Esophagus muscularis mucosa (tissue), 2 donors: ENCODE results near the gene SEMA5B.

Experiments
- POLR2A ChIP-seq: fragments of 450-650 bp; IDR thresholded peaks from one replicate; pipeline ENCODE4 v1.6.1; 2017; ENCODE audit warnings: antibody characterized with exemption, moderate library complexity, mild to moderate bottlenecking, low read depth
- POLR2AphosphoS5 ChIP-seq, 2 donors: sonication (generic); formaldehyde crosslinking; IDR thresholded peaks; one replicate each; pipeline ENCODE4 v1.6.1; 2017; ENCODE audit warnings: antibody characterized with exemption in 2 of 2

- TF ChIP-seq POLR2AphosphoS5 (IDR thresholded peaks at IDR 0.05): no peak
- no peak for TF ChIP-seq POLR2A
Observed at GRCh38 chr3:122946185-122946584, 81.4 kb downstream of the SEMA5B start.
